BJ (cell line): ENCODE results near the gene SPTBN5. TPM values are rescaled to one million over a fixed set of nuclear protein-coding genes. Genes with fewer than 3 reads are reported as not detected.

Experiments
- CTCF ChIA-PET: fragments of 350-600 bp; formaldehyde crosslinking; extraction: SDS; loops from one replicate; lab custom pipeline; 2021; ENCODE audit warnings: antibody characterized with exemption, inconsistent platforms; lab: Yijun Ruan, JAX
- POLR2A ChIA-PET: fragments of 300-600 bp; sonication (Branson Sonifier 250); formaldehyde crosslinking; extraction: SDS; loops from one replicate; lab custom pipeline; 2021; ENCODE audit warnings: antibody characterized with exemption; lab: Charles Lee
- DNase-seq: peaks from one replicate; pipeline ENCODE4 v3.0.0-alpha.2; 2011; ENCODE audit warnings: low read depth
- H3K27me3 ChIP-seq: 2 replicates; pipeline ENCODE4 v1.6.0; 2011; ENCODE audit warnings: low read length; ENCODE audit not compliant: control insufficient read depth, insufficient read depth
- H3K36me3 ChIP-seq: 2 replicates; pipeline ENCODE4 v1.5.1; 2011; ENCODE audit warnings: low read length; ENCODE audit not compliant: control insufficient read depth, insufficient read depth
- H3K4me3 ChIP-seq: 2 replicates; pipeline ENCODE4 v1.5.1; 2011; ENCODE audit warnings: low read depth, mild to moderate bottlenecking, control low read depth, low read length
- CTCF ChIP-seq: IDR thresholded peaks from 2 replicates; pipeline ENCODE4 v1.5.1; 2011; ENCODE audit warnings: low read depth, mild to moderate bottlenecking, control low read depth, inconsistent platforms, low read length, moderate library complexity; ENCODE audit not compliant: insufficient read depth
- polyA plus RNA-seq: library from polyadenylated mRNA; depleted of rRNA; stranded (reverse); fragments of >200 nt; gene quantifications from 2 replicates; pipeline ENCODE4 v1.2.3, GENCODE V29; 2011

The SPTBN5 gene
- polyA plus RNA-seq, 1 experiment, result 0.04 TPM

GRCh38 chr15:41877631-41878354 lies 16.1 kb downstream of the SPTBN5 start:
- Histone ChIP-seq H3K27me3 (peaks cover 10% of the 10 kb centered on the region), H3K4me3 (no peak overlapping the region), H3K36me3 (no peaks in the 10 kb centered on the region)
- CTCF ChIA-PET, result no interaction called here
- POLR2A ChIA-PET, result no interaction called here
- DNase-seq, result no peak
- TF ChIP-seq CTCF, result no peak

GRCh38 chr15:41876689-41877088 lies 17.2 kb downstream of the SPTBN5 start:
- ChIA-PET POLR2A (no interaction called here), CTCF (no interaction called here)
- no peak for DNase-seq
- no peak for TF ChIP-seq CTCF
- H3K27me3 ChIP-seq, result peaks cover 10% of the 10 kb centered on the region
- H3K4me3 ChIP-seq, result no peak overlapping the region
- no peaks in the 10 kb centered on the region for H3K36me3 ChIP-seq

- H3K27me3 ChIP-seq, result peaks cover 5% of the 10 kb centered on the region; the same call in 1 of the 2 replicates
- ChIA-PET CTCF (no interaction called here), POLR2A (no interaction called here)
- H3K36me3 ChIP-seq, result no peaks in the 10 kb centered on the region
- no peak for DNase-seq
- no peak overlapping the region for H3K4me3 ChIP-seq
- no peak for TF ChIP-seq CTCF
Measured at GRCh38 chr15:41876007-41876406, 17.8 kb downstream of the SPTBN5 start.

GRCh38 chr15:41874736-41875135 lies 19.1 kb downstream of the SPTBN5 start:
- no peak for TF ChIP-seq CTCF
- CTCF ChIA-PET, result no interaction called here
- H3K27me3 ChIP-seq, result peaks cover 5% of the 10 kb centered on the region; the same call in 1 of the 2 replicates
- no peak overlapping the region for H3K4me3 ChIP-seq
- POLR2A ChIA-PET, result no interaction called here
- DNase-seq, result no peak
- H3K36me3 ChIP-seq, result no peaks in the 10 kb centered on the region

GRCh38 chr15:41873711-41874110 lies 20.1 kb downstream of the SPTBN5 start:
- CTCF ChIA-PET, result interaction anchor here (0.9 kb wide), 1 partner anchor 9 kb away, joined by 4 read pairs; no protein-coding TSS in a partner anchor

More at GRCh38 chr15:41873711-41874110, 20.1 kb downstream of the SPTBN5 start:
- Histone ChIP-seq H3K36me3 (no peaks in the 10 kb centered on the region), H3K27me3 (peaks cover 5% of the 10 kb centered on the region; the same call in 1 of the 2 replicates), H3K4me3 (no peak overlapping the region)
- no peak for TF ChIP-seq CTCF
- POLR2A ChIA-PET, result no interaction called here
- DNase-seq, result no peak
